CD4-positive, alpha-beta T cell (primary cell): ENCODE measurements around the gene NAB1. TPM values are rescaled to one million over a fixed set of nuclear protein-coding genes. Genes with fewer than 3 reads are reported as not detected.

Source experiments
- ATAC-seq: fragments of 200-7000 bp; cut with Tn5 transposase; one replicate; pipeline ENCODE4 v1.10.0; 2022; ENCODE audit warnings: mild to moderate bottlenecking; ENCODE audit not compliant: poor library complexity
- CTCF ChIA-PET: fragments of 350-600 bp; sonication (Branson Sonifier 250); formaldehyde crosslinking; loops from one replicate; lab custom pipeline; 2021; ENCODE audit warnings: antibody characterized with exemption, inconsistent platforms; lab: Charles Lee
- POLR2A ChIA-PET: fragments of 350-600 bp; sonication (Branson Sonifier 250); formaldehyde crosslinking; loops from one replicate; lab custom pipeline; 2021; ENCODE audit warnings: antibody characterized with exemption, inconsistent platforms; lab: Charles Lee
- DNase-seq, 14 experiments: peaks; one replicate each; pipeline ENCODE4 v3.0.0-alpha.2; 2013 to 2020; ENCODE audit warnings: mixed read lengths in 2 of 14
- H3K27ac ChIP-seq, 2 donors: one replicate each; pipeline versions ENCODE4 v1.5.1 to v1.7.0; 2013; ENCODE audit warnings: low read length in 2 of 2, low read depth in 1 of 2, mild to moderate bottlenecking in 1 of 2
- H3K27me3 ChIP-seq, 2 experiments: 1 replicate in 1 of 2; 2 replicates in 1 of 2; pipeline versions ENCODE4 v1.6.1 to v1.7.0; 2013; ENCODE audit warnings: low read length in 2 of 2, control low read depth in 1 of 2, mild to moderate bottlenecking in 1 of 2, moderate library complexity in 1 of 2; ENCODE audit not compliant: insufficient read depth in 2 of 2, control insufficient read depth in 1 of 2
- H3K36me3 ChIP-seq: one replicate; pipeline ENCODE4 v1.6.1; 2013; ENCODE audit warnings: low read length, control low read depth; ENCODE audit not compliant: insufficient read depth
- H3K4me1 ChIP-seq: one replicate; pipeline ENCODE4 v1.6.1; 2013; ENCODE audit warnings: low read length, control low read depth; ENCODE audit not compliant: insufficient read depth
- H3K4me3 ChIP-seq: one replicate; pipeline ENCODE4 v1.5.1; 2013; ENCODE audit warnings: mild to moderate bottlenecking, low read length, moderate library complexity
- H3K9me3 ChIP-seq, 2 experiments: 1 replicate in 1 of 2; 2 replicates in 1 of 2; pipeline versions ENCODE4 v1.6.1 to v1.7.0; 2013; ENCODE audit warnings: low read length in 2 of 2, mild to moderate bottlenecking in 2 of 2, control low read depth in 1 of 2, moderate library complexity in 1 of 2; ENCODE audit not compliant: control insufficient read depth in 1 of 2, insufficient read depth in 1 of 2
- H3K27ac Mint-ChIP-seq: one replicate; pipeline ENCODE4 v1.8.0; 2020; ENCODE audit warnings: mixed read lengths
- H3K27me3 Mint-ChIP-seq: one replicate; pipeline ENCODE4 v1.8.0; 2021; ENCODE audit warnings: mixed read lengths
- H3K36me3 Mint-ChIP-seq: one replicate; pipeline ENCODE4 v1.8.0; 2021; ENCODE audit warnings: low read depth, mixed read lengths
- H3K4me1 Mint-ChIP-seq: one replicate; pipeline ENCODE4 v1.8.0; 2021; ENCODE audit warnings: low read depth, mixed read lengths
- H3K4me3 Mint-ChIP-seq: one replicate; pipeline ENCODE4 v1.8.0; 2020; ENCODE audit warnings: mild to moderate bottlenecking, mixed read lengths
- H3K9me3 Mint-ChIP-seq: one replicate; pipeline ENCODE4 v1.8.0; 2020; ENCODE audit warnings: mixed read lengths
- intact Hi-C, 2 experiments: fragments of 100-400 bp; cut with DNase I in 1 of 2; cut with micrococcal nuclease in 1 of 2; formaldehyde crosslinking; loops; one replicate each; pipeline versions ENCODE4 v1.15.1 to v1.9.0; 2023 to 2025; cut with DNase I, micrococcal nuclease
- total RNA-seq, 174 experiments: library from RNA in 2 of 174; stranded (reverse) in 2 of 174; gene quantifications; one replicate each; pipeline ENCODE4 v1.2.3 and lab custom pipeline; 2021 to 2026
- TF ChIP-seq, protein P1 (sequence below): fragments of 200-600 bp; IDR thresholded peaks from one replicate; pipeline ENCODE4 v1.8.0; 2022; ENCODE audit warnings: antibody characterized with exemption, mild to moderate bottlenecking

Gene NAB1
- total RNA-seq, 2 experiments from 2014 or later: 20.0 to 21.1 TPM

DNA sequence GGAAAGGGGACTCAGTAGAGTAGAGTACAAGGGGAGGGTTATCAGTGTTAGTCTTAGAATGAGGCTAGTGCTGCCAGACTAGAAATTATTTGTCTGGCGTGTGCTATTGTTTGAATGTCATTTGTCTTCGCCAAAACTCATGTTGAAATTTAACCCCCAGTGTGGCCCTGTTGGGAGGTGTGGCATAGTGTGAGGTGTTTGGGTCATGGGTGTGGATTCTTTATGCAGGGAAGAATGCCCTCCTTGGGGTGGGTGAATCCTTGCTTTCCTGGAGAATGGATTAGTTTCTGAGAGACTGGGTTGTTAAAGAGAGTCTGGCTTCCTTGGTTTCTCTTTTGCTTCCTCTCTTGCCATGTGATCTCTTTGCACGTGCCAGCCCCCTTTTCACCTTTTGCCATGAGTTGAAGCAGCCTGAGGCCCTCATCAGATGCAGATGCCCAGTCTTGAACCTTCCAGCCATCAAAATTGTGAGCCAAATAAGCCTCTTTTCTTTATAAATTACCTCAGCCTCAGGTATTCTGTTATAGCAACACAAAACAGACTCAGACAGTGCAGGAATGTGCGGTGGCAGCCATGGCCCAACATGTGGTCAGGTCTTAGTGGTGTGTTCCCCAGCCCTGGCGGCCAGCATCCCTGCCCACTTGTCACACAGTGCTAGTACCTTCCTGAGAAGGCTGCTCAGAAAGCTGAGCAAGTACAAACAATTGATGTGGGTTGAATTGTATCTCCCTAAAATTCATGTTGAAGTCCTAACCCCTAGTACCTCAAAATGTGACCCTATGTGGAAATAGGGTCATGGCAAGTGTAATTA, 48.4 kb upstream of the NAB1 start:
- no peak overlapping the region for H3K4me3 Mint-ChIP-seq
- H3K36me3 ChIP-seq: no peaks in the 10 kb centered on the region
- H3K9me3 ChIP-seq: no peaks in the 10 kb centered on the region
- H3K4me1 Mint-ChIP-seq: peaks cover 18% of the 10 kb centered on the region
- TF ChIP-seq, protein P1, sequence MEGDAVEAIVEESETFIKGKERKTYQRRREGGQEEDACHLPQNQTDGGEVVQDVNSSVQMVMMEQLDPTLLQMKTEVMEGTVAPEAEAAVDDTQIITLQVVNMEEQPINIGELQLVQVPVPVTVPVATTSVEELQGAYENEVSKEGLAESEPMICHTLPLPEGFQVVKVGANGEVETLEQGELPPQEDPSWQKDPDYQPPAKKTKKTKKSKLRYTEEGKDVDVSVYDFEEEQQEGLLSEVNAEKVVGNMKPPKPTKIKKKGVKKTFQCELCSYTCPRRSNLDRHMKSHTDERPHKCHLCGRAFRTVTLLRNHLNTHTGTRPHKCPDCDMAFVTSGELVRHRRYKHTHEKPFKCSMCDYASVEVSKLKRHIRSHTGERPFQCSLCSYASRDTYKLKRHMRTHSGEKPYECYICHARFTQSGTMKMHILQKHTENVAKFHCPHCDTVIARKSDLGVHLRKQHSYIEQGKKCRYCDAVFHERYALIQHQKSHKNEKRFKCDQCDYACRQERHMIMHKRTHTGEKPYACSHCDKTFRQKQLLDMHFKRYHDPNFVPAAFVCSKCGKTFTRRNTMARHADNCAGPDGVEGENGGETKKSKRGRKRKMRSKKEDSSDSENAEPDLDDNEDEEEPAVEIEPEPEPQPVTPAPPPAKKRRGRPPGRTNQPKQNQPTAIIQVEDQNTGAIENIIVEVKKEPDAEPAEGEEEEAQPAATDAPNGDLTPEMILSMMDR: no peak
- DNase-seq (no peak), ATAC-seq (no peak)
- intact Hi-C loops: no loop called here
- no peak overlapping the region for H3K27ac Mint-ChIP-seq
- no peak overlapping the region for H3K27ac ChIP-seq
- H3K27me3 Mint-ChIP-seq: no peaks in the 10 kb centered on the region
- no peaks in the 10 kb centered on the region for H3K27me3 ChIP-seq
- H3K4me1 ChIP-seq: no peaks in the 10 kb centered on the region
- ChIA-PET POLR2A (no interaction called here), CTCF (no interaction called here)
- no peaks in the 10 kb centered on the region for H3K9me3 Mint-ChIP-seq
- no peak overlapping the region for H3K4me3 ChIP-seq
- no peaks in the 10 kb centered on the region for H3K36me3 Mint-ChIP-seq

DNA sequence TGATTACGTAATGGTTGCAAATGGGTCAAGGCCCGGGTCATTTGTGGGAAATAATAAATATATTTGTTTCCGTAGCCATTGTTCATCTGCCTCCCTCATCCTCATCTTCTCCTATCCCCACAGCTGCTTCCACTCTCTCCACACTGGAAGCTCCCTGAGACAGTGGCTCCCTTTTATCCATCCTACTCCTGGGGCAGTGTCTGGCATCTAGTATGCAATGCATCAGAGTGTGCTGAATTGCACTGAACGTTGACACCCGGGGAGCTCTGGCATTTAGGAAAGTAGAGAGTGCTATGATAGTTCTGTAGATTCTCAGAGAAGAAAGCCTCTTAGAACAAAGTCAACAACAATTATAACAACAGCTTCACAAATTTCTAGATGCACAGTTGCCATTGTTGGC, 45.5 kb upstream of the NAB1 start:
- Histone ChIP-seq H3K27ac (no peak overlapping the region), H3K27me3 (no peaks in the 10 kb centered on the region), H3K4me1 (no peaks in the 10 kb centered on the region), H3K36me3 (no peaks in the 10 kb centered on the region), H3K4me3 (no peak overlapping the region), H3K9me3 (no peaks in the 10 kb centered on the region)
- ATAC-seq (no peak), DNase-seq (no peak)
- ChIA-PET POLR2A (no interaction called here), CTCF (interaction anchor here (1.5 kb wide), 1 partner anchor 15 kb away, joined by 3 read pairs; no protein-coding TSS in a partner anchor)
- peaks cover 18% of the 10 kb centered on the region for H3K4me1 Mint-ChIP-seq
- H3K36me3 Mint-ChIP-seq: no peaks in the 10 kb centered on the region
- H3K4me3 Mint-ChIP-seq: no peak overlapping the region
- TF ChIP-seq, protein P1: no peak
- H3K27me3 Mint-ChIP-seq: no peaks in the 10 kb centered on the region
- intact Hi-C loops: no loop called here
- no peaks in the 10 kb centered on the region for H3K9me3 Mint-ChIP-seq
- H3K27ac Mint-ChIP-seq: no peak overlapping the region

DNA sequence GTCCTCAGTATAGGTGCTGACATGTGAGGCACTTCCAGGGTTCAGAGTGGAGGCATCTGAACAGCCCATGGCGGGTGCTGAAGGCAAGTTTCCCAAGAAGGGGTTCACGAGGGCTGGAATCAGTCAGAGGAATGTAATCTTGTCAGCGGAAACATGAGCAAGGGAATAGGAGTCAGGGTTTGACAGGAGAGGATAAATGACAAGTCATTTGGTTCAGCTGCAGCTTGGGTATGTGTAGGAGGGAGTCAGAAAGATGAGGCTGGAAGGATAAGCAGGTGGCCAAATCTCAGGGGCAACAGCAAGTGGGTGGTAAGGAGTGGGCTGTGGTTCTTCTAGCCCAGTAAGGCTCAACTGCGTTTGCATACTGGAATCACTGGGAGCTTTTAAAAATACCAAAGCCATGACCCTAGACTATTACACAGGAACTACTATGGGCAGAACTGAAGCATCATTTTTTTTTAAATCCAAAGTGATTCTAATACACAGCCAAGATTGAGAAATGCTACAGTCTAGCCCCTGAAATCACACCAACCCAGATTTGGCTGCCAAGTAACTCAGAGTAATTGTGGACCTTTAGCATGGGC, 41.8 kb upstream of the NAB1 start:
- Mint-ChIP-seq H3K4me3 (no peak overlapping the region), H3K4me1 (no peaks in the 10 kb centered on the region), H3K27me3 (no peaks in the 10 kb centered on the region), H3K27ac (no peak overlapping the region), H3K36me3 (no peaks in the 10 kb centered on the region), H3K9me3 (no peaks in the 10 kb centered on the region)
- Histone ChIP-seq H3K27me3 (no peaks in the 10 kb centered on the region), H3K36me3 (no peaks in the 10 kb centered on the region), H3K4me1 (no peaks in the 10 kb centered on the region), H3K4me3 (no peak overlapping the region), H3K9me3 (no peaks in the 10 kb centered on the region), H3K27ac (no peak overlapping the region)
- TF ChIP-seq, protein P1: no peak
- intact Hi-C loops: no loop called here
- DNase-seq (no peak), ATAC-seq (no peak)
- ChIA-PET POLR2A (interaction anchor here (0.8 kb wide), 1 partner anchor 297 kb away, joined by 4 read pairs; no protein-coding TSS in a partner anchor), CTCF (no interaction called here)
